Stimulated activated CD8-positive, alpha-beta memory T cell treated with anti-CD3 and anti-CD28 coated beads, Interleukin-4, amount 100 ng/mL, for 1 hour (primary cell): ENCODE data around the gene TRMT13.
"Not testable (repeated sequence)": the region's sequence is repeated elsewhere in the genome, so short reads cannot be mapped to it uniquely, and the experiment has no call there.

ENCODE experiments used
- DNase-seq, 2 donors: peaks; one replicate each; pipeline ENCODE4 v3.0.0-alpha.2; 2020; ENCODE audit warnings: low read depth in 2 of 2, low spot score in 1 of 2

TRMT13 gene

GRCh38 chr1:100152271-100152670 is 19.3 kb downstream of the TRMT13 start:
- no peak for DNase-seq

- no peak for DNase-seq
These were observed 29.9 kb downstream of the TRMT13 start for GRCh38 chr1:100162881-100163280.

- no peak for DNase-seq
These were observed 31.3 kb downstream of the TRMT13 start for GRCh38 chr1:100164216-100164615.

- DNase-seq, result no peak
These were observed 31.7 kb downstream of the TRMT13 start for GRCh38 chr1:100164702-100165101.

- DNase-seq, result no peak
These were observed 35.1 kb downstream of the TRMT13 start for GRCh38 chr1:100168051-100168450.

- DNase-seq, result no peak
These were observed 44.5 kb downstream of the TRMT13 start for GRCh38 chr1:100177295-100178041.

GRCh38 chr1:100178091-100178490 is 45.1 kb downstream of the TRMT13 start, which contains the start of gene LRRC39:
Gene LRRC39, minus strand, starts transcription at chr1:100178256. Its CDS starts 9,740 bp downstream, at chr1:100168516.
- DNase-seq, result no peak

- DNase-seq, result no peak
These were observed 50.4 kb downstream of the TRMT13 start for GRCh38 chr1:100183370-100183769.

- DNase-seq, result no peak
These were observed 51.6 kb downstream of the TRMT13 start for GRCh38 chr1:100184536-100184935.

GRCh38 chr1:100187912-100188311 is 54.9 kb downstream of the TRMT13 start:
- no peak for DNase-seq

- no peak for DNase-seq
These were observed 55.7 kb downstream of the TRMT13 start for GRCh38 chr1:100188617-100189016.

GRCh38 chr1:100198596-100198995 is 65.6 kb downstream of the TRMT13 start:
- DNase-seq, result no peak

GRCh38 chr1:100200060-100200459 is 67.1 kb downstream of the TRMT13 start:
- not testable (repeated sequence) for DNase-seq
